RPMI7951 (cell line): Measurements from ENCODE around the gene CD58. TPM values are rescaled to one million over a fixed set of nuclear protein-coding genes. Genes with fewer than 3 reads are reported as not detected.
A peak's percentile ranks its signal among the peaks of the same experiment; 100 is the strongest.

Source experiments
- DNase-seq: peaks from one replicate; pipeline ENCODE4 v3.0.0-alpha.2; 2012; ENCODE audit warnings: low read depth
- total RNA-seq: library from RNA; depleted of rRNA; stranded (reverse); fragments of >200 nt; shearing (Covaris generic); gene quantifications from 2 replicates; pipeline ENCODE4 v1.2.3, GENCODE V29; 2014

Gene CD58
- total RNA-seq, 1 experiment from 2014 or later = 111 TPM

DNA sequence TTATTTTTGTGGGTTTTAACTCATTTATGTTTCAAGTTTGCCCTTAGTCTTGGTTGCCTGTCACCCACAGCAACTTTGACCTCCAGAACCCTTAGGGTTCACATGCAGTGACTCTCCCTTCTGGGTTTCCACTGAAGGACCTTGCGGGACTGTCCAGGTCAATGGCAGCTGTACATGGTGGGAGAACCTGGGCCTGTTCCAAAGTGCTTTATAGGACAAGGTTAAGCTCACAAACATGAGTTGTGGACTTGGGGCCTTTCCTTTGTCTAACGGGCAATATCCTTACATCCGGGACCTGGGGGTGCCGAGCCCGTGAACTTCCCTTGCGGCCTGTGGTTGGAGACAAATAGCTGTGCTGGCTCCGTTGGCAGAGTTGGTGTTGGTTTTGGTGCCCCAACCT, 77.8 kb downstream of the CD58 start:
- no peak for DNase-seq

DNA sequence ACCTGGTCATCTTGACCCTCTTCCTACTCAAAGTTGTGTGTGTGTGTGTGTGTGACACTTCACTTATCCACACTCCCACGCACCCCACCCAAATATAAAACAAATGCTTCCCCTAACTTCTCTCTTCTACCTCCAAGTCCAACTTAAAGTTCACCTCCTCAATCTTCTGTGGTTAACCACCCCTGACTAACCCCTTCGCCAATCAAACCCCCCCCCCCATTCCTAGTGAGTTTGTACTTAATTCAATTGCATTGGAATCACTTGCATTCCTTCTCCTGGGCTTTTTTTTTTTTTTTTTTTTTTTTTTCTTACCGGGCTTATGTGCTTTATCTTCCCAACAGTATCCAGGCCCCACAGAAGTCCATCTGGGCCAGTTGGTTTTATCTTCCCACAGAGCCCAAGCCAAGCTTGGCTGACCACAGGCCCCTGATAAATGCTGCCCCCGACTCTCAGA, 78.4 kb downstream of the CD58 start:
- peak; percentile 73 for DNase-seq

DNA sequence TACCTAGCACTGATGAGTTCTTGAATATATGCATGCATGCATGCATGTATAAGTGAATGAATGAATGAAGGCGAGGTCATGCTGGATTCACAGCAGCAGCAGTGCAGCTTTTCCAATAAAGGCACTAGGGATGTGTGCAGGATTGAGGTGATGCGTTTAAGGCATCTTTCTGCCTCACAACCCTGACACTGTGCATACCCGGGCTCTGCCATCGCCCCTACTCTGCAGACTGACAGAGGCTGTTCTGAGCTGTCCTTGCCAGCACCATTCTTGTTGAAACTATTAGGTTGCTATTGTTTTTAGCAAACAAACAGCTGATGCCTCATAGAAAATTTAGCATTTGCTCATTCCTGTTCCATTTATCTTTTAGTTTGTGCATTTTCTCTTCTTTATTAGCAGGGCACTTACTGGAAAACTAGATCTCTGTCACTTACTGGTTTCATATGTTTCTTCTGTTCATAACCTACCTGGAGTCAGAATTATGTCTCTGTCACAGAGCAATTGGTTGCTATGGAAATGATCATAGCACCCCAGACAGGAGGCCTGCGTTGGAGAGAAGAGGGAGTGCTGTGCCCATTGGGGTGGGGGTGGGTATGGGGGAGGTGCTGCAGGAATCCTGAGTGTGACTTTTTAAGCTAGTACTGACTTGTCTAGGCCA, 79.0 kb downstream of the CD58 start:
- no peak for DNase-seq

DNA sequence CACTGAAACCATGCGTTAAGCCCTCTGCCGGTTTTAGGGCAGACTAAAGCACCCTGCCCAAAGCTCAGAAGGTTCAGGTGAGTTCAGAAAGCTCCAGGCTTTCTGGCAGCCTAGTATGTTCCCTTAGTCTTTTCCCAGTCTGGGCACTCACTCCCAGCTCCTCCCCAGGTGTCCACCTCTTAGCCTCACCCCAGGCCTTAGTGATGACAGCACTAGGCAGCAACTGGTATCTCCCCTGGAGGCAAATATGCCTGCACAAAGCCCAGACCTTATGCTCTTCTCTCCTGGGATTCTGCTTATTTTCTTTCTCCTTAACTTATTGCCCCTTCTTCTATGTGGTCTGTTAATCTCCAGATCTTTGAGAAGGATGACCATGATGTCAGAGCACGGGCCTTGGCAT, 80.2 kb downstream of the CD58 start:
- DNase-seq = no peak

DNA sequence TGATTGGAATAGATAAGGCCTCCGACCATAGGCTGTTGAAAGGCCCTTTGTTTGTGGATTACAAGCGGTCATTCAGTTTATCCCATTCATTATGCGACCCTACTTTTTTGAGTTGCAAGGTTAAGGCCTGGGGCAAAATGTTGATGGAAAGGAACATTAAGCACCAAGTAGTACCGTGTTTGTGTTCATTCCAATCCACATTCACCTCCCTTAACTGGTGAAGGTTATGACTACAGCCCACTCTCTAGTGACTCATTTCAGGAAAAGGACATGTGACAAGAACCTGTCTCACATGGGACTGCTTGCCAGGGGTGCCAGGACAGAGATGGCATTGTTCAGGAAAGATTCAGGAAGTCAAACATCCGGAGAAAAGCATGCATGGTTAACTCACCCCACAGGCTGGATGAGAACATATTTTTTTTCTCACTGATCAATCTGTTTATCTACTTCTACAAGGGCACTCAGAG, 81.6 kb downstream of the CD58 start:
- peak; percentile 92 for DNase-seq

DNA sequence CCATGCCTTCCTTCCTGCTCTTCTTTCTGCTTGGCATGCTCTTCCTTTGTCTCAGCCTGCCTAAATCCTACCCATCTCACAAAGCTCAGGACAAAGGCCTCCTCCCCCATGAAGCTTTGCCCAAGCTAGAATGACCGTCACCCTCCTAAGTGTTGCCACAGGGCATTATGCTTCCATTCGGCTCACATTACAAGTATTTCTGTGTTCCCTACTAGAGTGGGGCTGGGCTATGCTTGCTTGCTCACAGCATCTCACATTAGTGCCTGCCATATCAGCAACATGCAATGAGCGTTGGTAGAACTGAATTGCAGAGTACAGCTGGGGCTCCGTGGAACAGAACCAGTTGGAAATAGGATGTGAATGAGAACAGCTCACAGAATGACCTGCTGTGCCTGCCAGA, 82.8 kb downstream of the CD58 start:
- DNase-seq = peak; percentile 89

DNA sequence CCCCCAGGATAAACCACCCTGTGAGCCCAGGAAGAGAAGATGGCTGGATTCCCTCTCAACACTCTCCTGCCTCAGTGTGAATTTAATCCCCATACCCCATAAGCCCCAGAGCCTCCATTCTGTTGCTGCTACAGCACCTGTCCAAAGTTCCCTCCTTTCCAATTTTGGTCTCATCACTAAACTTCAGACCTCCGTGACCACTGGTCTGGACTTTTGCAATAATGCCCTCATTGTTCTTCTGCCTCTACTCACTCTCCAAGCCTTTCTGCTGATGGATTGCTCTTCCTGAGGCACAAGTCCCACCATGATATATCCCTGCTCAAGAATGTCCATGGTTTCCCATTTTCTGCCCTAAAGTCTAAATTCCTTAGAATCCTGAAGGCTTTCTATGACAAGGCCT, 83.2 kb downstream of the CD58 start:
- no peak for DNase-seq

DNA sequence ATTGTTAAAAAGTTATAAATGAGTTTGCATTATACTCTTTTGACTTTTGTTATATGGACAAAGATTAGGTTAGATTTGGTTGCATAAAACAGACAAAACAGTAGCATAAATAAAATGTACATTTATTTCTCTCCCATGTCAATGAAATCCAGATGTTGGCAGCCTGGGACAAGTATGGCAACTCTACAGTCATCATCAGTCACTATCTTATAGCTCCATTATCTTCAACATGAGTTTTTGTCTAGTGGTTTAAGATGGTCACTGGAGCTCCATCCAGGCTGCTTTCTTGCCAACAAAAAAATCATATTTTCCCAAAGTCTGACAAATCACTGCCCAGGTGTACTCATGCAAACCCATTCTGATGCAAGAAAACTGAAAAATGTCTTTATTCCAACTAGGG, 83.8 kb downstream of the CD58 start:
- DNase-seq = no peak

DNA sequence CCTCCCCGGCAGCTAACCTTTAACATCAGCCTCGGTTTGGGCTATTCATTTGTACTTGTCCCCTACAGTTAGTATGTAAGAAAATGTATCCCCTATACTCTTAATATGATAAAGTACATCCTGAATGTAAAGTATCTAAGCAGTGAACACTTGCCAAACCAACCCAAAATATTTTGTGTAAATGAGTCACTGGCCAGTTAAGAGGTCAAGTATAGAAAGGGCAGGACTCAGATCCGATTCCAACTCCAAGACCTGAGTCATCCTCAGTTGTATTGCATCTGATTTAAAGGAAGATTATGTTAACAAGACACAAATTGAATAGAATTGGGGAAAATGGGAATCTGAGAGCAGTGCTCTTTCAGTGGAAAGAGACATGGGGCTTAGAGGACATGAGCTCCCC, 84.4 kb downstream of the CD58 start:
- peak; percentile 88 for DNase-seq

DNA sequence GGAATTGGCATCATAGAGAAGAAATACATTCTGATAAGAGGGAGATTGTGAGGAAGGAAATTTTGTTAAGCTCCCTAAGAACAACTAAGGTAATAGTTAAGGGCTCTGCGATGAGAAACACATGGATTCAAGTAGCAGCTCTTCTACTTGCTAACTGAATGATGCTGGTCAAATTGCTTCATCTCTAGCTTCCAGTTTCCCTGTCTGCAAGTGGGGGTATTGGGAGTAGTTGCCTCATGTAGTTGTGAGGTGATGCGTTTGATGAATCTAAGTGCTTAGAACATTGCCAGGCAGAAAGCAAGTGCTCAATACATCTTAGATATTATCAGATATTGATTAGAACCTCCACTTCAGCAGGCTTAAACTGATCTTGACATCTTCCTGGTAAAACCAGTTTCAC, 84.8 kb downstream of the CD58 start:
- DNase-seq = no peak

DNA sequence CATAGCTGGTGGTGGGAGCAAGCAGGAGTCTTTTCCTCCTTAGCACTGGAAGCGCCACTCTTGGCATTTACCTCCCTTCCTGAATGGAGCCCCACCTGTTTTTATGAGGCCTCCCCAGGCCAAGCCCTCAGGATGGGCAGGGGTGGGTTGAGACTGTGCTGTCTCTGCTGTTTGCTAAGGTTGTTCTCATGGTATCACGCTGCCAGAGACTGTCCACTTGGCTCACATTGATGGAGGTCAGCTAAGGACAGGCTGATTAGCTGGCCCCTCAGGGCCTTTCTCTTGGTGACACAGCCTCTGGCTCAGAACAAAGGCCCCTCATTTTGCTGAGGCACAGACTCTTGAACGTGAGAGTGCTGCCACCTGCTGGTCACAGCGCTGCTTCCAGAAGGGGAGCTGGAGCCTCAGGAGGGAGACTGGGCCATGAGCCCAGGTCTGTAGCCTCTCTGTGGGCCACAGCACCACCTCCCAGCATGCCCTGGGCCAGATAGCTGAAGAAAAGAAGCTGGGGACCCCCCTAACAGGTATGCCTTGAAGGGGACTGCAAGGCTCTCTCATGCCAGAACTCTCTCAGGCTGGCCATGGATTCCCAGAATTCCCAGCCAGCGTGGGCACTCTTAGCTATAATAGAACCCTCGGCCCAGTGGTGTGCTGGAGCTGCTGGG, 85.6 kb downstream of the CD58 start:
- DNase-seq = peak; percentile 91

DNA sequence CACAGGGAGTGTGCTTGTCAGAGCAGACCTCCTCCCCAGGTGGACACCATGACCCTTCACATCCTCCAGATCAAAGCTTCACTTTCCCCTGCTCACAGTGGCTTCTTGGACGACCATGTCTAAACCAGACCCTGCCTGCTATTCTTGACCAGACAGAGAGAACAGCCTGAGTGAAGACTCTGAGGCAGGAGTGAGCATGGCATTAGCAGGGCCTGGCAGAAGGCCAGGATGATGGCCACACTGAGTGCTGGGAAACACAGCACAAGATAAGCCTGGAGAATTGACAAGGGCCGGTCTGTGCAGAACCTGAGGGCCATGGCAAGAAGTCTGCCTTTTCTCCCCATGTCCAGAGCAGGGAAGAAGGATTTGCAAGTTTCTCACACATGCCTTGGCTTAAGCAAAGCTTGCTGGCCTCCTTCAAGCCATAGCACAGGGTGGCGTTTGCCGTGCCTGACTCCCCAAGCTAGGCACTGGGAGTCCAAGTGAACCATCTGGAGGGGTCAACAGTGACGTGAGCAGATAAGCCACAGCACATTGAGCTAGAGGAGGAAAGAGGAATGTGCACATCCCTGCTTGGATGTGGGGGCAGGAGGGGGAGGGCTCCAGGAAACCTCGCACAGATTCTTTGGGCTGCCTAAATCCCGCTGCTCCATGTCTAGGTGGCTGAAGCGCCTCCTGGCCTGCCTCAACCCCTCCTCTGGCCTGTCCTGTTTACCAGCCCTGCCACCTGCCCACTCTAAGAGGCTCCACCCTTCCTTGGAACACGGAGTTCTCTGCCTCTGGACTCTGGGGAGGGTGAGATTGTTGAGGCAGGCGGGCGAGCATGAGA, 87.1 kb downstream of the CD58 start:
- no peak for DNase-seq

DNA sequence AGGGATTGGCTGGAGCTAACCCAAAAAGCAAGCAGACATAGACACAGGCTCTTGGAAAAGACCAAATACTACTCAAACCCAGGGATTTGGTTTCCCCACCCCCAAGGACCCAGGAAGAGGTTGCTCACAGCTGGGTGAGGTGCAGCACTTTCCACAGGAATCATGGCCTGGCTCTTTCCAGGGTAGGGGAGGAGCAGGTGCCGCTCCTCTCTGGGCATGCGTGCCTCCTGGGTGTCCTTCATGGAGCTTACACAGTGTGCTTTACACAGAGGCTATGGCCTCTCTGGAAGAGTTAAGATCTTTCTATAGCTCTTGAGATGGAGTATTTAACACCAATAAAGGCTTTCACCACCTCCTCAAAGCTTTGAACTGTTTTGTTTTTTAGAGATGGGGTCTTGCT, 88.3 kb downstream of the CD58 start:
- DNase-seq = no peak

DNA sequence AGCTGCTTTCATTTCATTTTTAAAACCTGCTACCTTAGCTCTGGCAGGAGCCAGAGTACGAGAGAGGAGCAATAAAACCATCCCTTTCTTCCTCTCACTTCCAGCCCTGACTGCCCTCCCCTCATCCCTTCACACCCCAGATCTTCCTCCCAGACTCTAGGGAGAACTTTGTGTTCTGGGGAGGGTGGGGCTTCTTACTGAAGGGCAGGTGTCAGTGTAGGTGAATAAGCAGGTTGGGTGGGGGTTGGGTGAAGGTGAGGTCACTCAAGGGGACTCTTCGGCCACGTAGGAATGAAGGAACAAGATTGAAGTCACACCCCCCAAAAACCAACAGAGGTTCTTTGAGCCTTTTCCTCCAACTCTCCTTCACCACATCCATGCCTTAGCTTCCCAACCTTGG, 88.9 kb downstream of the CD58 start:
- no peak for DNase-seq

DNA sequence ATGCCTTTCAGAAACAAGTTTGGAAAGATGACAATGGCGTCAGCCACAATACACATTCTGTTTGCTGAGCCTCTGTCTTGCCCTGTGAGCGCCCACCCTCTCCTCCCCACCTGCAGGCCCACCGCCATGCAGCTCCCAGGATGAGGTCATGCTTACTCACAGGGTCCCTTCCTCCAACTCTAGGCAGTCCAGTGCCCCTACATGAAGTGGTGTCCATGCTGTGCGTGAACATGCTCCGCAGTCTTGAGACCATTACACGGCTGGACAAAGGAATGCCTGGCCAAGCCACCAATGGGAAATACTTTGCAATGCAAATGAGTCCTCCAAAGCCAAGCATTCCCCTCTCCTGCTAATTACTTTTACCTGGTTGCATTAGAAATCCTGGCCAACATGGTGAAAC, 92.2 kb downstream of the CD58 start:
- no peak for DNase-seq

DNA sequence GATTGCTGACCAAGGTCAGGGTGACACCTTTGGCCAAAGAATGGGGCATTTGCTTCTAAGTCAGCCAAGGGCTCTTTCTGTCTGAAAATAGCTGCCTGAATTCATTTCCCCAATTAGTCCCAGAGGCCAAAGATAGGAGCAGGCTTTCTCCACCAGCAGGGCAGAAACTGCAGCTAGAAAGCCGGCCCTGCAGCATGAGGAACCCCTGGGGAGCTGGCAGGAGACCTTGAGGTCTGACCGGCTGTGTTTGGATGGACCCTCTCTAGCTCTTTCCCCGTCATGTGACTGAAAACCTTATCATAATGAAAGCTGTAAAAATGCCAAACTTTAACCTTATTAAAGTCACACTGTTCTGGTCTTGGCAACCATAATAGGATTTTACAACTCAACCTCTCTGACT, 93.4 kb downstream of the CD58 start:
- DNase-seq = no peak

DNA sequence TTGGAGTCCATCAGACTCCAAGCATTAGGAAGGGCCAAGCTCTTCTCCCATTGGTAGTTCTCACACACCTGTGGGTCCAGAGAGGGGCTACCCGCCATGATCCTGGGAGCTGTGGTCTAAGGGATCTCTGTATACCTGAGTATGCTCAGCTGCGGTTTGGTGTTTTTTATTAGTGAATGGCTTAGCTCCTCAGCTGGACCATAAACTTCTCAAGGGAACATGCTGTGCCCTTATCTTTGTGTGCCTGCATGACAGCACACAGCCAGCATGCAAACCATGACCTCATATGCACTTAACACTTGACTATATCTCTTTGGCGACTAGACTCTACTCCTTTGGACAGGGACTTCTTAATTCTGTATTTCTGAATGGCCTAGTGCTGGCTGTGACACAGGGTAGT, 94.5 kb downstream of the CD58 start:
- DNase-seq = no peak

DNA sequence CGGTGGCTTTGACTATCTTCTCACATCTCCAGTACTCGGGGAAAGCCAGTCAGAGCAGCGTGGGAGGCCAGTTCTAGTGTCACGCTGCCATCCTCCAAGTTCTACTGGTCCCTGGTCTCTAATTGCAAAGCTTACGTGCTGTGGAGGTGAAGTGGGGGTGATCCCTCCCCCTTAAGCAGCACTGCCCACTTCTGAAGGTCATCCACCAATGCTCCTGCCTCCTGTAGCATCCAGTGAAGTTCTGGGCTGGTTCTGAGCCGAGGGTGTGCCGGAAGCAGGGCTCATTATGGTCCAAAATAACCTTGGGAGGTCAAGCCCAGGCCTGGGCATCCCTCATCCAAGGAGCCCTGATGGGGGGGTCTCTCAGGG, 95.0 kb downstream of the CD58 start:
- DNase-seq = no peak

DNA sequence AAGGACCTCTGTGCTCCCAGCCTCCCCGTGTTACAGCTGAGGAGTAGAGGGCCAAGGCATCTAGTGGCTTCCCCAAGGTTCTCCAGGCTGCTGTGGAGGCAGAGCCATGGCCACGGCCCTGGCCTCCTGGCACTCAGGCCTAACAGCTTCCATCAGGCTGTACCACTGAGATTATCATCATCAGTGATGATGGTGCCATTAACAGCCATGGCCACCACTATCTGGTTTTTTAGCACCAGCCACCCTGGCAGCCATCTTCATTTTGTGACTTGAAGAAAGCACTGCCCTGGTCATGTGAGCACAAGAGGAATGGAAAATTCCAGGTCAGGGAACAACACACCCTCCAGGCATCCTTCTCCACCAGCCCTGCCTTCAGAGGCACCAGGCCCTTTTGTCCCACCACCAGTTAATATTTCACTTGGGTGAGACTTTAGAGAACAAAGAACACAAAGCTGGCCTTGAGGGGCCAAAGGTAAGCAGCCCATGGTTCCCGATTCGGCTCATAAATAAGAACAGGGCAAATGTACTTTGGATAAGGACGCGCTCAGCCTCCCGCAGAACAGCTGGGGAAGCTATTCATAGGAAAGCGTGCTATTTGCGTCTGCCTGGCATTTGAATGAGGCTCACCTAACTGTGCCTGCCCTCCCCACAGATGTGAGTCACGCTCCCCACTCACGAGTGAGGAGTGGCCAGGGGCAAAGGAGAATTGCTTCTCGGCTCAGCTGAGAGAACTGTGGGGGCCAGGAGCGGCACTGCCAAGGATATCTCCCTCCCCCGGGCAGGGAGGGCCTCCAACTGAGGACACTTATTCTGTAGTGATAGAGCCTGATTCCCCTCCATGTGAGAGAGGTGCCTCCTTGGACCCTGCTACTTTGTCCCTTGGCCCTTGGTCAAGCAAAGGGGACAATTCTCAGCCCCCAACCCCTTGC, 95.6 kb downstream of the CD58 start:
- DNase-seq = no peak

DNA sequence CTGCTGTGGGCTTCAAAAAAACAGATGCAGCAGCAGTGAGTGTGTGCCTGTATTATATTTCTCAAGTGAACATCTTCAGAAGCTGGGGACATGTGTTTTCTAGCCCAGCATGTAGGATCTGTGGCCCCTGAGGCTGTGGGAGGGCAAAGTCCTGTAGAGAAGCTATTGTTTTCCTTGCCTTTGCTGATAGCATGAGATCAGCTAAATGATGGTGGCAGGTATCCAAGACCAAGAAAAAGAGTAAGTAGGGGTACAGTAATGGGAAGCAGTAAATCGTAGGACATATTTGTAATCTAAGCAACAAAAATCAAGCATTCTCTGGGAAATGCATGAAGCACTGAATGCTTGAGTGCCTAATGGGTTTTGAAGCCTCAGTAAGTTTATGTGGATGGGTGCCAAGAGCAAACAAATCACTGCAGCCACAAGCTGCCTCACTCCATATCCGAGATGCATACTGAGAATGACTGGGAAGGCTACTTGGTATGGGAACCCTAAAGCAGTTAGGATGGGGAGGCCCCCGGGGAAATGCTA, 98.3 kb downstream of the CD58 start:
- peak; percentile 79 for DNase-seq

DNA sequence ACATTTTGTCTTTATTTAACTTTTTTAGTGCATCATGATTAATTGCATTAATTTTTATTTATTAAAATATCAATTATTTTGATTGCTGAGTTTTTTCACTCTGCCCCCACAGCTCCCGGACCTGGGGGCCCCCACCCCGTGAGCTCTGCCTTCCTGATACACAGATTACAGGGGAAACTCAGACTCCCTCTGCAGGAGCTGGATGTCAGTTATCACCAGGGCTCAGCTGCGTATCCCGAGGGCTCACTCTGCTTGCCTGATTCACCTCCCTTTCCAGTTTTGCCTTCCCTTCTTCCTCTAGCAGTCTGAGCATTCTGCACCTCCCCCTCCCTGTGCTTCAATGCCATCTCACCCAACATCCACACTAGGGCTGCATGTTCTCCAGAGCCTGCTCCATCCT, 99.6 kb downstream of the CD58 start:
- no peak for DNase-seq

DNA sequence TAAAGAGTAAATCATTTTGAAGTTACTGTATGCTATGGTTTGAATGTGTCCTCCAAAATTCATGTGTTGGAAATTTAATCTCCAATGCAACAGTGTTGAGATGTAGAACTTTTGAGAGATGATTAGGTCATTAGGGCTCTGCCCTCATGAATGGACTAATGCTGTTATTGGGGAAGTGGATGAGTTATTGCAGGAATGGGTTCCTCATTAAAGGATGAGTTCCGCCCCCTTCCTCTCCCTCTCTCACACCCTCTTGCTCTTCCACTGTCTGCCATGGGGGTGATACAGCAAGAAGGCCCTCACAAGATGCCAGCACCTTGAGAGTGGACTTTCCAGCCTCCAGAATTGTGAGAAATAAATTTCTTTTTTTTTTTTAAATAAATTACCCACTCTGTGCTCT, 100.2 kb downstream of the CD58 start:
- DNase-seq = no peak
